HepG2 (cell line): ENCODE measurements around the gene IP6K1. TPM values are rescaled to one million over a fixed set of nuclear protein-coding genes. Genes with fewer than 3 reads are reported as not detected.

Experiments used
- ATAC-seq: fragments of 200-7000 bp; cut with Tn5 transposase; 3 replicates; pipeline ENCODE4 v1.9.1; 2020; ENCODE audit warnings: mild to moderate bottlenecking, moderate library complexity
- BruUV-seq: library from RNA; stranded (reverse); fragments of 400-500 nt; replicated peaks from 2 replicates; lab custom pipeline; 2021; lab: Mats Ljungman, UMichigan
- CTCF ChIA-PET: fragments of 300-600 bp; formaldehyde crosslinking; extraction: SDS; loops from one replicate; lab custom pipeline; 2021; ENCODE audit warnings: low total read pairs, inconsistent platforms, low intra/inter-chr PET ratio; lab: Yijun Ruan, JAX
- POLR2A ChIA-PET: fragments of 350-600 bp; sonication (Branson Sonifier 250); formaldehyde crosslinking; loops from one replicate; lab custom pipeline; 2020; ENCODE audit warnings: antibody characterized with exemption, inconsistent platforms; lab: Yijun Ruan, JAX
- DNase-seq: peaks from one replicate; pipeline ENCODE4 v3.0.0-alpha.2; 2015; ENCODE audit warnings: low spot score
- FAIRE-seq: peaks from 3 replicates; lab custom pipeline; 2011; peaks lifted over from hg19 to GRCh38; lab: Jason Lieb, UNC
- H2AFZ ChIP-seq: one replicate; pipeline ENCODE4 v1.6.1; 2011; ENCODE audit warnings: low read length, inconsistent platforms
- H3K27ac ChIP-seq: fragments of 300-600 bp; 3 replicates; pipeline ENCODE4 v1.8.0; 2011; ENCODE audit warnings: mixed run types, mild to moderate bottlenecking, mixed read lengths, low read length, inconsistent platforms; ENCODE audit not compliant: insufficient read depth; ENCODE audit errors: extremely low read length
- H3K27me3 ChIP-seq, 2 experiments: fragments of 200-600 bp in 1 of 2; 2 replicates in 1 of 2; 3 replicates in 1 of 2; pipeline versions ENCODE4 v1.6.0 to v1.8.0; 2011; ENCODE audit warnings: low read length in 2 of 2, mild to moderate bottlenecking in 2 of 2, moderate library complexity in 2 of 2, inconsistent platforms in 1 of 2; ENCODE audit not compliant: insufficient read depth in 2 of 2, control insufficient read depth in 1 of 2
- H3K36me3 ChIP-seq, 2 experiments: fragments of 200-600 bp in 1 of 2; replicated peaks in 1 of 2; 2 replicates in 1 of 2; 3 replicates in 1 of 2; pipeline versions ENCODE4 v1.5.1 to v1.8.0; 2011; ENCODE audit warnings: low read length in 2 of 2, inconsistent platforms in 1 of 2; ENCODE audit not compliant: insufficient read depth in 2 of 2, control insufficient read depth in 1 of 2
- H3K4me1 ChIP-seq: 2 replicates; pipeline ENCODE4 v1.5.1; 2012; ENCODE audit warnings: low read length, inconsistent platforms; ENCODE audit not compliant: insufficient read depth
- H3K4me2 ChIP-seq: 2 replicates; pipeline ENCODE4 v1.6.0; 2011; ENCODE audit warnings: low read depth, low read length, inconsistent platforms
- H3K4me3 ChIP-seq, 3 experiments: fragments of 200-600 bp in 1 of 3; sonication (generic), shearing (Covaris generic) in 1 of 3; replicated peaks in 1 of 3; 2 replicates each; pipeline ENCODE4 v1.5.1; 2011 to 2016; ENCODE audit warnings: low read length in 3 of 3, inconsistent platforms in 2 of 3, low read depth in 2 of 3, mild to moderate bottlenecking in 2 of 3, control low read depth in 1 of 3, mixed read lengths in 1 of 3; ENCODE audit not compliant: insufficient read depth in 1 of 3
- H3K79me2 ChIP-seq: one replicate; pipeline ENCODE4 v1.6.1; 2011; ENCODE audit warnings: low read length, inconsistent platforms; ENCODE audit not compliant: insufficient read depth
- H3K9ac ChIP-seq: 2 replicates; pipeline ENCODE4 v1.6.0; 2011; ENCODE audit warnings: mild to moderate bottlenecking, low read depth, low read length, inconsistent platforms; ENCODE audit not compliant: insufficient read depth
- H3K9me3 ChIP-seq: 2 replicates; pipeline ENCODE4 v1.5.1; 2012; ENCODE audit warnings: mild to moderate bottlenecking, low read length
- H4K20me1 ChIP-seq: 2 replicates; pipeline ENCODE4 v1.6.0; 2011; ENCODE audit warnings: inconsistent platforms, mild to moderate bottlenecking, low read length, moderate library complexity; ENCODE audit not compliant: insufficient read depth
- ARHGAP35 ChIP-seq: sonication (generic); formaldehyde crosslinking; IDR thresholded peaks from 2 replicates; pipeline ENCODE4 v1.9.0; 2022; ENCODE audit warnings: mild to moderate bottlenecking, inconsistent platforms, moderate library complexity, missing genetic modification reagents, borderline replicate concordance
- CEBPB ChIP-seq: IDR thresholded peaks from 2 replicates; pipeline ENCODE4 v1.6.1; 2011; ENCODE audit warnings: low read depth, low read length, improper control_type of control experiment, borderline replicate concordance
- ESRRA ChIP-seq: sonication (generic); formaldehyde crosslinking; IDR thresholded peaks from 2 replicates; pipeline ENCODE4 v1.5.1; 2020; ENCODE audit warnings: mild to moderate bottlenecking, low read depth, missing genetic modification reagents
- RXRA ChIP-seq: sonication (generic); formaldehyde crosslinking; IDR thresholded peaks from 2 replicates; pipeline ENCODE4 v1.5.1; 2020; ENCODE audit warnings: missing genetic modification reagents
- SP2 ChIP-seq: sonication (generic); formaldehyde crosslinking; IDR thresholded peaks from 2 replicates; pipeline ENCODE4 v1.5.1; 2020; ENCODE audit warnings: mild to moderate bottlenecking, missing genetic modification reagents
- TRIM24 ChIP-seq: sonication (generic); formaldehyde crosslinking; IDR thresholded peaks from 2 replicates; pipeline ENCODE4 v1.8.0; 2022; ENCODE audit warnings: mild to moderate bottlenecking, missing genetic modification reagents
- ZFP36L1 ChIP-seq: sonication (generic); formaldehyde crosslinking; IDR thresholded peaks from 2 replicates; pipeline ENCODE4 v1.8.0; 2022; ENCODE audit warnings: mild to moderate bottlenecking, missing genetic modification reagents, moderate library complexity
- ZFX ChIP-seq: sonication (generic); formaldehyde crosslinking; IDR thresholded peaks from 2 replicates; pipeline ENCODE4 v1.4.0; 2020; ENCODE audit warnings: mild to moderate bottlenecking, low read depth, missing genetic modification reagents, moderate library complexity
- ZNF296 ChIP-seq: sonication (generic); formaldehyde crosslinking; conservative IDR thresholded peaks from 2 replicates; pipeline ENCODE4 v1.5.0; 2020; ENCODE audit warnings: mild to moderate bottlenecking, missing genetic modification reagents
- WGBS: methylation state at CpG from one replicate; pipeline ENCODE4 v1.1.6; 2017; ENCODE audit warnings: low lambda C conversion rate; 5-methylcytosine and 5-hydroxymethylcytosine counted together
- in situ Hi-C: cut with HindIII; loops from 2 replicates; pipeline ENCODE4 v1.10.0; 2017; ENCODE audit warnings: low pct_unique_long_range_greater_than_20kb; ENCODE audit not compliant: extremely low pct_ligation_motif_present
- intact Hi-C: fragments of 100-400 bp; cut with micrococcal nuclease; formaldehyde crosslinking; loops from one replicate; pipeline ENCODE4 v1.10.0; 2022; ENCODE audit not compliant: unreplicated experiment
- polyA plus RNA-seq, 8 experiments: library from polyadenylated mRNA; depleted of rRNA in 3 of 8; stranded (reverse) in 7 of 8; unstranded in 1 of 8; fragments of >200 nt; fragmentation: Illumina TruSeq in 4 of 8; extraction: Trizol in 4 of 8; gene quantifications; 2 replicates each; pipeline versions ENCODE4 v1.2.1 to v1.2.3, GENCODE V29; 2011 to 2016; ENCODE audit warnings: low read depth in 4 of 8, missing spikeins in 1 of 8, mixed read lengths in 1 of 8; ENCODE audit not compliant: insufficient read depth in 1 of 8
- total RNA-seq, 5 experiments: library from RNA; depleted of rRNA; stranded (reverse); fragments of >200 nt; fragmentation: Illumina TruSeq; extraction: Trizol; gene quantifications; 2 replicates each; pipeline ENCODE4 v1.2.3, GENCODE V29; 2016; ENCODE audit warnings: low read depth in 1 of 5
- TF ChIP-seq, protein P1 (sequence below): sonication (generic); formaldehyde crosslinking; IDR thresholded peaks from 2 replicates; pipeline ENCODE4 v1.4.0; 2020; ENCODE audit warnings: missing genetic modification reagents, mild to moderate bottlenecking, borderline replicate concordance
- TF ChIP-seq, protein P2 (sequence below): sonication (generic); formaldehyde crosslinking; IDR thresholded peaks from 2 replicates; pipeline ENCODE4 v1.8.0; 2022; ENCODE audit warnings: mild to moderate bottlenecking, missing genetic modification reagents

The IP6K1 gene
- total and polyA plus RNA-seq, 2 of the 13 experiments (the other 11 are each of a cell fraction or from before 2014, with no cell fraction given), result 17.7 to 29.7 TPM

DNA sequence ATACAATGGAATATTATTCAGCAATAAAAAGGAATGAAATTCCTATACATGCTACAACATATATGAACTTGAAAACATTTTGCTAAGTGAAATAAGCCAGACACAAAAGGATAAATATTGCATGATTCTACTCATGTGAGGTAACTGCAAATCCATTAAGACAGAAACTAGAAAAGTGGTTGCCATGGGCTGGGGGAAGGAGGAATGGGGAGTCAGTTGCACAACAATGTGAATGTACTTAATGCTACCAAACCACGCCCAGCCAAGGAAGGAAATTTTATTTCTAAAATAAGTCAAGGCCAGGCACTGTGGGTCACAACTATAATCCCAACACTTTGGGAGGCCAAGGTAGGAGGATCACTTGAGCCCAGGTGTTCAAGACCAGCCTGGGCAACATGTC is 52.8 kb downstream of the IP6K1 start:
- no peak for ATAC-seq
- TF ChIP-seq ARHGAP35 (CRISPR knock-in tag), result no peak
- no peak for TF ChIP-seq ZNF296 (CRISPR knock-in tag)
- TF ChIP-seq CEBPB, result no peak
- TF ChIP-seq SP2 (CRISPR knock-in tag), result no peak
- no peak for TF ChIP-seq ESRRA (CRISPR knock-in tag)
- no peak for TF ChIP-seq ZFX (CRISPR knock-in tag)
- TF ChIP-seq, protein P1, sequence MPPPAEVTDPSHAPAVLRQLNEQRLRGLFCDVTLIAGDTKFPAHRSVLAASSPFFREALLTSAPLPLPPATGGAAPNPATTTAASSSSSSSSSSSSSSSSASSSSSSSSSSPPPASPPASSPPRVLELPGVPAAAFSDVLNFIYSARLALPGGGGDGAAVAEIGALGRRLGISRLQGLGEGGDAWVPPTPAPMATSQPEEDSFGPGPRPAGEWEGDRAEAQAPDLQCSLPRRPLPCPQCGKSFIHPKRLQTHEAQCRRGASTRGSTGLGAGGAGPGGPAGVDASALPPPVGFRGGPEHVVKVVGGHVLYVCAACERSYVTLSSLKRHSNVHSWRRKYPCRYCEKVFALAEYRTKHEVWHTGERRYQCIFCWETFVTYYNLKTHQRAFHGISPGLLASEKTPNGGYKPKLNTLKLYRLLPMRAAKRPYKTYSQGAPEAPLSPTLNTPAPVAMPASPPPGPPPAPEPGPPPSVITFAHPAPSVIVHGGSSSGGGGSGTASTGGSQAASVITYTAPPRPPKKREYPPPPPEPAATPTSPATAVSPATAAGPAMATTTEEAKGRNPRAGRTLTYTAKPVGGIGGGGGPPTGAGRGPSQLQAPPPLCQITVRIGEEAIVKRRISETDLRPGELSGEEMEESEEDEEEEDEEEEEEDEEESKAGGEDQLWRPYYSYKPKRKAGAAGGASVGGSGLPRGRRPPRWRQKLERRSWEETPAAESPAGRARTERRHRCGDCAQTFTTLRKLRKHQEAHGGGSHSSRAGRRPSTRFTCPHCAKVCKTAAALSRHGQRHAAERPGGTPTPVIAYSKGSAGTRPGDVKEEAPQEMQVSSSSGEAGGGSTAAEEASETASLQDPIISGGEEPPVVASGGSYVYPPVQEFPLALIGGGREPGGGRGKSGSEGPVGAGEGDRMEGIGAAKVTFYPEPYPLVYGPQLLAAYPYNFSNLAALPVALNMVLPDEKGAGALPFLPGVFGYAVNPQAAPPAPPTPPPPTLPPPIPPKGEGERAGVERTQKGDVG (CRISPR knock-in tag), result no peak
- no peak for TF ChIP-seq ZFP36L1 (CRISPR knock-in tag)
- TF ChIP-seq RXRA, result no peak
- TF ChIP-seq TRIM24 (CRISPR knock-in tag), result no peak
- TF ChIP-seq, protein P2, sequence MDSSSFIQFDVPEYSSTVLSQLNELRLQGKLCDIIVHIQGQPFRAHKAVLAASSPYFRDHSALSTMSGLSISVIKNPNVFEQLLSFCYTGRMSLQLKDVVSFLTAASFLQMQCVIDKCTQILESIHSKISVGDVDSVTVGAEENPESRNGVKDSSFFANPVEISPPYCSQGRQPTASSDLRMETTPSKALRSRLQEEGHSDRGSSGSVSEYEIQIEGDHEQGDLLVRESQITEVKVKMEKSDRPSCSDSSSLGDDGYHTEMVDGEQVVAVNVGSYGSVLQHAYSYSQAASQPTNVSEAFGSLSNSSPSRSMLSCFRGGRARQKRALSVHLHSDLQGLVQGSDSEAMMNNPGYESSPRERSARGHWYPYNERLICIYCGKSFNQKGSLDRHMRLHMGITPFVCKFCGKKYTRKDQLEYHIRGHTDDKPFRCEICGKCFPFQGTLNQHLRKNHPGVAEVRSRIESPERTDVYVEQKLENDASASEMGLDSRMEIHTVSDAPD, result no peak
- TF ChIP-seq, all 625 proteins: peak for 0
- Histone ChIP-seq H4K20me1 (no peaks in the 10 kb centered on the region), H3K4me3 (no peak overlapping the region), H3K36me3 (peaks cover 25 to 64% of the 10 kb centered on the region in 2 experiments), H3K27me3 (no peaks in the 10 kb centered on the region), H3K4me1 (peaks cover 20% of the 10 kb centered on the region), H2AFZ (no peak overlapping the region), H3K4me2 (no peak overlapping the region), H3K9me3 (no peaks in the 10 kb centered on the region), H3K27ac (no peak overlapping the region), H3K9ac (no peak overlapping the region), H3K79me2 (no peaks in the 10 kb centered on the region)
- WGBS, result 94% methylated on average over 1 of the region's 1 CpG
- BruUV-seq, result no TSS peak
- FAIRE-seq (peak; percentile 26), DNase-seq (no peak)
- ChIA-PET CTCF (no interaction called here), POLR2A (interaction anchor here (0.7 kb wide), 1 partner anchor 31 kb away, joined by 3 read pairs; no protein-coding TSS in a partner anchor)
- intact Hi-C loops, result loop anchor here (5.0 kb wide), 1 partner anchor 54 kb away; the partner anchor contains the start of gene IP6K1
- in situ Hi-C loops, result no loop called here
